KBM-7 (cell line): Measurements from ENCODE around the gene USP31.
A peak's percentile ranks its signal among the peaks of the same experiment; 100 is the strongest.
"Not testable (repeated sequence)": the region's sequence is repeated elsewhere in the genome, so short reads cannot be mapped to it uniquely, and the experiment has no call there.

Experiments used
- DNase-seq: peaks from one replicate; pipeline ENCODE4 v3.0.0-alpha.2; 2015
- in situ Hi-C: fragments of 300-500 bp; cut with MboI; formaldehyde crosslinking; loops from 2 replicates; pipeline ENCODE4 v1.14.3; 2020; ENCODE audit warnings: low sequenced_read_pairs, low pct_unique_long_range_greater_than_20kb, mixed read lengths

The USP31 gene

DNA sequence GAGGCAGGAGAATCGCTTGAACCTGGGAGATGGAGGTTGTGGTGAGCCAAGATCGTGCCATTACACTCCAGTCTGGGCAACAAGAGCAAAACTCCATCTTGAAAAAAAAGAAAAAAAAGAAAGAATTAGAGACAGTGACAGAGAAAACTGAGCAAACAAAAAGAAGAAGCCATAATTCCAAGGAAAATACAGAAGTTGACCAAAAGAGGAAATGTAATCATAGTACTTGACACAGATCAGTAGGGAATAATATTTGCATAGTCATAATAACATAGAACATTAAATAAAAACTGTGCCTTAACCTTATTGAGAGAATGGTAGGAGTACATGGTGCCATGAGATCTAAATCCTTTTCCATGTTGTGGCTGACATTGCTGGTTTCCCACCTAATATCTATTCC lies 14.7 kb upstream of the USP31 start:
- DNase-seq, result no peak
- in situ Hi-C loops, result no loop called here

GRCh38 chr16:23160574-23160973 lies 11.3 kb upstream of the USP31 start:
- DNase-seq, result no peak
- in situ Hi-C loops, result no loop called here

DNA sequence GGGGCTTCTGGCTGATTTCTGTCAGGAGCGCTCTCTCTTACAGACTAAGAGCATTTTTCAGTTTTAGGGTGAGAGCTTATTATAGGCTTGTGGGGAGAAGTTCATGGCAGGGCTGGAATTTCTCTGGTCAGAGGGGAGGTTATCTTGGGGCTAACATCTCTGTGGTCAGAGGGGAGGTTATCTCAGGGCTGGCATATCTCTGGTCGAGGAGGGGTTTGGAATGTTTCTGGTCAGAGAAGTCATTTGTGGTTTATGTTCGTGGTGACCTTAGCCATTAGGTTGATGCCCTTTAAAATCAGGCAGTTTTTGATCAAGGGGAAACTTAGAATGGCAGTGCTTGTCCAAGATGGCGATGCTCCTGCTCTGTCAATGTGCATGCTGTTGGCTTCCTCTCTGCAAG lies 10.8 kb upstream of the USP31 start:
- no peak for DNase-seq
- in situ Hi-C loops, result no loop called here

- in situ Hi-C loops, result no loop called here
Measured at GRCh38 chr16:23158114-23158513, 8.9 kb upstream of the USP31 start.

GRCh38 chr16:23156946-23157460 lies 7.8 kb upstream of the USP31 start:
- DNase-seq, result peak; percentile 47
- in situ Hi-C loops, result no loop called here

More at GRCh38 chr16:23158114-23158513, 8.9 kb upstream of the USP31 start:
- DNase-seq, result no peak

DNA sequence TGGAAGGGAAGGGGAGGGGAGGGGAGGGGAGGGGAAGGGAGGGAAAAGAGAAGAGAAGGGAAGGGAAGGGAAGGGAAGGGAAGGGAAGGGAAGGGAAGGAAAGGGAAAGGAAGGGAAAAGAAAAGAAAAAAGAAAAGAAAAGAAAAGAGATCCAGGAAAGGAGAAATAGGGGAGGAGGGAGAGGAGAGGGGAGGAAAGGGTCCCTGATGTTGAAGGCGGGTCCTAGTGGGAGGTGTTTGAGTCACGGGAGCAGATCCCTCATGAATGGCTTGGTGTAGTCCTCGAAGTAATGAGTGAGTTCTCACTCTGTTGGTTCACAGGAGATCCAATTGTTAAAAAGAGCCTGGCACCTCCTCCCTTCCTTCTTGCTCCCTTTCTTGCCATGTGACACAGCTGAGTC lies 6.9 kb upstream of the USP31 start:
- in situ Hi-C loops, result no loop called here
- DNase-seq, result no peak

DNA sequence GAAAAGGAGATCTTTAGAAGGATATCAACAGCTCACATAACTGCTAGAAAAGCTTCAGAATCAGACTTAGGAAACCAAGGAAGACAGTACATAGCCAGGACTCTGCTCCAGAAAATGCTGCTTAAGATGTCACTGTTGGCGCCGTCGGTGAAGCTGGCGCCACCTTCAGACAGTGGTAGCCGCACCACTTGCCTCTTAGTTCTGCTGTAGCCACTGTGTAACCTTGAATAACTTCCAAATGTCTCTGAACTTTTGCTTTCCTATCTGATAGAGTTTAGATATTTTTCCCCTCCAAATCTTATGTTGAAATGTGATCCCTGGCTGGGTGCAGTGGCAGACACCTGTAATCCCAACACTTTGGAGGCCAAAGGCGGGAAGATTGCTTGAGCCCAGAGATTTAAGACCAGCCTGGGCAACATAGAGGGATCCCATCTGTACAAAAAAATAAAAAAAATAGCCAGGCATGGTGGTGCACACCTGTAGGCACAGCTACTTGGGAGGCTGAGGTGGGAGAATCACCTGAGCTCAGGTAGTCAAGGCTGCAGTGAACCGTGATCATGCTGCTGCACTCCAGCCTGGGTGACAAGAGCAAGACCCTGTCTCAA lies 6.3 kb upstream of the USP31 start:
- DNase-seq, result peak; percentile 37
- in situ Hi-C loops, result no loop called here

DNA sequence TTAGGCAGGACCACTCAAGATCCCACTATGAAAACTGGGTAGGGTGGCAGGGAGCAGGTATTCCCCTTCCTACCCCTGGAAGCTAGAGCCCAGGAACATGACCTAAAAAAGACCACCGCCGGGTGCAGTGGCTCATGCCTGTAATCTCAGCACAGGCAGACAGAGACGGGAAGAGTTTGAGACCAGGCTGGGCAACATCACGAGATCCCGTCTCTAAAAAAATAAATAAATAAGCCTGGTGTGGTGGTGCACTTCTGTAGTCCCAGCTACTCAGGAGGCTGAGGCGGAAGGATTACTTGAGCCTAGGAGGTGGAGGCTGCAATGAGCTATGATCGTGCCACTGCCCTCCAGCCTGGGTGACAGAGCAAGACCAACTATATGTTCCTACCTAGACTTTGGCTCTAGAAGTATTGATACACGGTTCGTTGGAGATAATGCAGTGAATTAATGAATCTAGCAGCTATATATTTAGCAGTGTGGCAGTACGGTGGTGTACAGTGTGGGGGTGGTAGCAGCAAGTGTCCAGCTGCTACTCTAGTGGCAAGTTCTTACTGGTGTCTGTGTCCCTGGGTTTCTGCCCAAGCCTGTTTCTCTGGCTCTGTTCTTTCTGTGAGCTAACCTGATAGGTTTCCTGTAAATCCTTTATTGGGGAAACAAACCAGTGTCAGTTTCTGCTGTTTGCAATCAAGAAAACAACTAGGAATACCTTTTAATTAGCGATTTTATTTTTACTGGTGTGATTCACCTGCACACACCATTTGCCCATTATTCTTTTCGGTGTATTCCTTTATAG lies 3.3 kb upstream of the USP31 start:
- no peak for DNase-seq
- in situ Hi-C loops, result no loop called here

DNA sequence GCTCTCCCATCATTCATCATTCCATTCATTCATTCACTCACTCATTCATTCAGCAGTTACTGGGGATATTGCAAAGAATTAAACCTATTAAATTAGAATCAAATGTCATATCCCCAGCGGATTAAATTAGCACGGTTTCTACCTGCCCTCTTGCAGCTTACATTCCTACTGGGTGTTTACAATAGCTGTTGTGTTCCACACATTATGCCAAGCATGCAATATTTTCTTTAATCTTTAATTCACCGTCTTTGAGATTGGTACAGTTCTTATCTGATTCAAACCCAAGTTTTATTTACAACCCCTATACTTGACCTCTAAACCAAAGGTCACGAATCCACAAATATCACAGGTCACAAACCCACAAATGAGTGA lies 727 bp upstream of the USP31 start:
- in situ Hi-C loops, result no loop called here
- no peak for DNase-seq

DNA sequence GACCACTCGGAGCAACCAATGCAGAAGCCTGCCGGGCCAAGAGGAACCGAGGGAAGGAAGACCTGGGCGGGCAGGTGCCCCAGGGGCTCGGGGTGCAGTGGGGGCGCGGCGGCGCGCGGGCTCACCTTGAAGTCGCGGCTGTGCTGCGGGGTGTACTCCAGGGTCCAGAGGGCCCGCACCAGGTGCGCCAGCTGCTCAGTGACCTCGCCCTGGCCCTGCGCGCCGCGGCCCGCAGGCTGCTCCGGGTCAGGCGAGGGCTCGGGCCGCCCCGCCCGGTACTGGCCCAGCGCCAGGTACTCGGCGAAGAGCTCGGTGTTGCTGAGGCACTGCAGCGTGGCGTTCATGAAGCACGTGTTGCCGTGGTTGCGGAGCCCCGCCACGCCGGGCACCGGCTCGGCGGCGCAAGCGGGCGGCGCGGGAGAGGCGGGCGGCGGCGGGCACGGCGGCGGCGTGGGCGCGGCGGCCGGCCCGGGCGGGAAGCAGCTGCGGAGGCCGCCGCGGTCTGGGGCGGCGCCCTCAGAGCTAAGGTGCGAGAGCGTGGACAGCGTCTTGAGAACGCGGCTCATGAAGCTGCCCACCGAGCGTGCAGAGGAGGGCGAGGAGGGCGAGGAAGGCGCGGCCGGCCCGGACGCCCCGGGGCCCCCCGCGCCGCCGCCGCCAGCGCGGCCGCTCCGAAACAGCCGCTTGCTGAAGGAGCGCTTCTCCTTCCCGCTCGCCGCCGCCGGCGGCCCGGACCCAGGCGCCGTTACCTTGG lies 562 bp downstream of the USP31 start:
- in situ Hi-C loops, result no loop called here

DNA sequence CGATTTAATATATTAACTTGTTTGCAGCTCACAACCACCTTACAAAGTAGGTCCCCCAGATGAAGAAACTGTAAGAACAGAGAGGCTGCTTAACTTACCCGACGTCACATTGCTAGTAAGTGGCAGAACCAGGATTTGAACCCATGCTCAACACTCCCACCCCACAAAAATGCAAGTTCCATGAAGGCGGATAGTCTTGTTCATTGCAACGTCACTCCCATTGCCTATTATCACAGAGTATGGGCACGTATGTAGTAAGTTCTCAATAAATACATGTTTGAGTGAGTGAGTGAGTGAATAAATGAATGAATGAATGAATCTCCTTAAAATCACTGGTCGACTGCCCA lies 1.1 kb downstream of the USP31 start:
- no peak for DNase-seq
- in situ Hi-C loops, result no loop called here

More for the DNA sequence above, 562 bp downstream of the USP31 start:
- DNase-seq, result peak; percentile 38

GRCh38 chr16:23147666-23148065 lies 1.6 kb downstream of the USP31 start:
- DNase-seq, result no peak
- in situ Hi-C loops, result no loop called here

- no peak for DNase-seq
Measured at GRCh38 chr16:23146877-23147601, 2.2 kb downstream of the USP31 start.

GRCh38 chr16:23145608-23146007 lies 3.6 kb downstream of the USP31 start:
- no peak for DNase-seq
- in situ Hi-C loops, result no loop called here

More at GRCh38 chr16:23146877-23147601, 2.2 kb downstream of the USP31 start:
- in situ Hi-C loops, result no loop called here

DNA sequence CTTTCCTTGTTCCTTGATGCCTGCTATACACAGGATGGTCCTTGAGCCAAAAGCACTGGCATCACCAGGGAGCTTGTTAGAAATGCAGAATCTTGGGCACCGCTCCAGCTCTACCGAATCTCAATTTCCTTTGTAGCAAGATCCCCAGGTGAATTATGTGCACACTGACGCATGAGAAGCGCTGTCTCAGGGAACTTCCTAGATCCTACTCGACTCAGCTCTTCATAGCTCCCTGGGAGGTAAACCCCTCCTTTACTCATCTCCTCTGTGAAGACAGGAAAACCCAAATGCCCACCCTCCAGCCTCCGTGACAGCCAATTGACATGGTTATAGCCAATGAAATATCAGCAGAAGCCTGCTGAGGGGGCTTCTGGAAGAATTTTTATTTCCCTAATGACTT lies 4.1 kb downstream of the USP31 start:
- no peak for DNase-seq
- in situ Hi-C loops, result no loop called here

GRCh38 chr16:23144393-23144792 lies 4.9 kb downstream of the USP31 start:
- DNase-seq, in situ Hi-C loops: not testable (repeated sequence)

GRCh38 chr16:23143391-23143790 lies 5.9 kb downstream of the USP31 start:
- no peak for DNase-seq
- in situ Hi-C loops, result no loop called here

DNA sequence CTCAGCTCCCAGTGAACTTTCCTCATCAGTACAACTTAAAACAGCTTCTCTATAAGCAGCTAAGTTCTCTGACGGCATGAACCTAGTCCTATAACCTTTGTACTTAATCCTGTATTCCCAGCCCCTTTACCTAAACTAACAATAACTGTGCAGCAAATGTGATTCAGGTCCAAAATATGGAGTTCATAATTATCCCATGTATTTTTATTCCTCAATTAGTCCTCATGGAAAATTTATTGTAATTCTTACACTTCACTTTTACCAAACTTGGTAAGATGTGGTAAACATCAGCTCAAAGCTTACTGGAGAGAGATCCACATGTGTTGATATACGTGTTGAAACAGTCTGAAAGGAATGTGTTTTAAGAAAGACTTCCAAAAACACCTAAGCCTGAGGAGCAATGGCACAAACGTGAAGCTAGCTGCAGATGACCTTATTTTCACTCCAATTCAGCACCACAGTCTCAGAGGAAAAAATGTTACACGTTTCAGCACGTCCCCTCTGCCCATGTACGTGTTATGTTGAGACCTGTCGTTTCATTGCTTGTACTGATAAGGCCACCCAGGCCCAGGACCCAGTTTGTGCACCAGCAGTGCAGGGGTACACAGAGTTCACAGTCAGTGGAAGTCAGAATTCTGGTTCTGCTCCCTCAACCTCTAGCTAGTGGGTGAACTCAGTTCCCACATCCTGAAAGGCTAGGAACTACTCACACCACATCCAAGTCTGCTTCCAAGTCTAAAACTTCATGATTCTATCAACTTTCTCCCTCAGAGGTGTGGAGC lies 7.1 kb downstream of the USP31 start:
- DNase-seq, result no peak
- in situ Hi-C loops, result no loop called here

DNA sequence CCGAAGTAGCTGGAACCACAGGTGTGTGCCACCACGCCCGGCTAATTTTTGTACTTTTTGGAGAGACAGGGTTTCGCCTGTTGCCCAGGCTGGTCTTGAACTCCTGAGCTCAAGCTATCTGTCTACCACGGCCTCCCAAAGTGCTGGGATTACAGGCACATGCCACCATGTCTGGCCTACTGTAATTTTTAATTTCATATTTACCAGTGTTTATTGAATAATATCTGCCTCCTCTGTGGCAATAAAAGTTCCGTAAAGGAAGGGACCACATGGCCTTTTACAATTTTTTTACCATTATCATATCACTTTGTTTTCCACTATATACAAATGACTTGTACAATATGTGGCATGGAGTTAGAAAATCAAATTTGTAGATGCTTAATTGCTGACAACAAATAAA lies 7.8 kb downstream of the USP31 start:
- in situ Hi-C loops, result no loop called here
- DNase-seq, result no peak
